GM23248 (cell line): ENCODE data around the gene RAC2.

Experiments
- EZH2 ChIP-seq: fragments of 200-600 bp; sonication (generic); IDR thresholded peaks from 2 replicates; pipeline ENCODE4 v1.6.1; 2018; ENCODE audit warnings: antibody characterized with exemption, mild to moderate bottlenecking; ENCODE audit not compliant: insufficient read depth, poor library complexity, severe bottlenecking
- EZH2phosphoT487 ChIP-seq: fragments of 200-600 bp; sonication (generic); IDR thresholded peaks from 2 replicates; pipeline ENCODE4 v1.6.1; 2018; ENCODE audit warnings: antibody characterized with exemption, moderate library complexity, mild to moderate bottlenecking, low read depth; ENCODE audit not compliant: insufficient read depth

GRCh38 chr22:37253126-37253660, 9.1 kb upstream of the RAC2 start:
- TF ChIP-seq EZH2 (no peak), EZH2phosphoT487 (no peak)
